Breast epithelium (tissue), 3 donors: ENCODE measurements around the gene CNN1.

Experiments used
- CTCF ChIP-seq, 3 donors: fragments of 450-650 bp; IDR thresholded peaks; one replicate each; pipeline ENCODE4 v1.5.1; 2016 to 2017; ENCODE audit warnings: antibody characterized with exemption in 3 of 3, mild to moderate bottlenecking in 3 of 3, moderate library complexity in 3 of 3
- POLR2A ChIP-seq: fragments of 450-650 bp; IDR thresholded peaks from one replicate; pipeline ENCODE4 v1.6.1; 2016; ENCODE audit warnings: antibody characterized with exemption, mild to moderate bottlenecking, moderate library complexity
- POLR2AphosphoS5 ChIP-seq, 3 donors: sonication (generic); formaldehyde crosslinking; IDR thresholded peaks; one replicate each; pipeline ENCODE4 v1.6.1; 2017; ENCODE audit warnings: antibody characterized with exemption in 3 of 3

- TF ChIP-seq POLR2A (no peak), CTCF (IDR thresholded peaks at IDR 0.05) (no peak), POLR2AphosphoS5 (IDR thresholded peaks at IDR 0.05) (no peak)
Measured at GRCh38 chr19:11594084-11594483, 55.4 kb downstream of the CNN1 start.
